Measurements from ENCODE around the gene CCDC137.

- TF ChIP-seq CTCF (tag by site-specific recombination; IDR thresholded peaks at IDR 0.05) (no peak), ATF2 (tag by site-specific recombination; IDR thresholded peaks at IDR 0.05; ENCODE audit: low read depth) (no peak), ZNF24 (tag by site-specific recombination; IDR thresholded peaks at IDR 0.05) (no peak)
Observed at GRCh38 chr17:81719410-81720266, 53.1 kb downstream of the CCDC137 start.

Measured in HEK293 (cell line).